ENCODE data around the gene INO80E.
"Not testable (repeated sequence)": the region's sequence is repeated elsewhere in the genome, so short reads cannot be mapped to it uniquely, and the experiment has no call there.

Gene INO80E

GRCh38 chr16:29995911-29996765, at the start of gene INO80E:
INO80E (plus strand) TSS chr16:29996241; CDS start chr16:29996311, 70 bp downstream.
- H3K4me1 Mint-ChIP-seq (ENCODE audit: low read depth), result peaks cover 29% of the 10 kb centered on the region
- no peaks in the 10 kb centered on the region for H3K9me3 Mint-ChIP-seq
- H3K36me3 Mint-ChIP-seq (ENCODE audit: low read depth), result peaks cover 30% of the 10 kb centered on the region
- peak within 1 kb of the TSS; percentile 99 for H3K4me3 Mint-ChIP-seq
- no peaks in the 10 kb centered on the region for H3K27me3 Mint-ChIP-seq (ENCODE audit: low read depth)
- peak within 1 kb of the TSS; percentile 98 for H3K27ac Mint-ChIP-seq

DNA sequence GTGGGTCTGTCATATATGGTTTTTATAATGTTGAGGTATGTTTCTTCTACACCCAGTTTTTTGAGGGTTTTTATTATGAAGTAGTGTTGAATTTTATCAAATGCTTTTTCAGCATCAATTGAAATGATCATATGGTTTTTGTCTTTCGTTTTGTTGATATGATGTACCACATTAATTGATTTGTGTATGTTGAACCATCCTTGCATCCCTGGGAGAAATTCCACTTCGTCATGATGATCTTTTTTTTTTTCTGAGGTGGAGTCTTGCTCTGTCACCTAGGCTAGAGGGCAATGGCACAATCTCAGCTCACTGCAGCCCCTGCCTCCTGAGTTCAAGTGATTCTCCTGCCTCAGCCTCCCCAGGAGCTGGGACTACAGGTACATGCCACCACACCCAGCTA, 48.1 kb upstream of the INO80E start:
- Mint-ChIP-seq H3K4me1 (ENCODE audit: low read depth) (no peaks in the 10 kb centered on the region), H3K4me3 (no peak overlapping the region), H3K36me3 (ENCODE audit: low read depth) (no peaks in the 10 kb centered on the region), H3K27ac (no peak overlapping the region), H3K27me3 (ENCODE audit: low read depth) (peaks cover 6% of the 10 kb centered on the region), H3K9me3 (peaks cover 10% of the 10 kb centered on the region)

- H3K27me3 Mint-ChIP-seq (ENCODE audit: low read depth), result peaks cover 6% of the 10 kb centered on the region
- H3K27ac Mint-ChIP-seq, result no peak overlapping the region
- no peaks in the 10 kb centered on the region for H3K36me3 Mint-ChIP-seq (ENCODE audit: low read depth)
- peaks cover 10% of the 10 kb centered on the region for H3K9me3 Mint-ChIP-seq
- no peaks in the 10 kb centered on the region for H3K4me1 Mint-ChIP-seq (ENCODE audit: low read depth)
- H3K4me3 Mint-ChIP-seq, result no peak overlapping the region
Measured at GRCh38 chr16:29950806-29951461, 45.1 kb upstream of the INO80E start.

DNA sequence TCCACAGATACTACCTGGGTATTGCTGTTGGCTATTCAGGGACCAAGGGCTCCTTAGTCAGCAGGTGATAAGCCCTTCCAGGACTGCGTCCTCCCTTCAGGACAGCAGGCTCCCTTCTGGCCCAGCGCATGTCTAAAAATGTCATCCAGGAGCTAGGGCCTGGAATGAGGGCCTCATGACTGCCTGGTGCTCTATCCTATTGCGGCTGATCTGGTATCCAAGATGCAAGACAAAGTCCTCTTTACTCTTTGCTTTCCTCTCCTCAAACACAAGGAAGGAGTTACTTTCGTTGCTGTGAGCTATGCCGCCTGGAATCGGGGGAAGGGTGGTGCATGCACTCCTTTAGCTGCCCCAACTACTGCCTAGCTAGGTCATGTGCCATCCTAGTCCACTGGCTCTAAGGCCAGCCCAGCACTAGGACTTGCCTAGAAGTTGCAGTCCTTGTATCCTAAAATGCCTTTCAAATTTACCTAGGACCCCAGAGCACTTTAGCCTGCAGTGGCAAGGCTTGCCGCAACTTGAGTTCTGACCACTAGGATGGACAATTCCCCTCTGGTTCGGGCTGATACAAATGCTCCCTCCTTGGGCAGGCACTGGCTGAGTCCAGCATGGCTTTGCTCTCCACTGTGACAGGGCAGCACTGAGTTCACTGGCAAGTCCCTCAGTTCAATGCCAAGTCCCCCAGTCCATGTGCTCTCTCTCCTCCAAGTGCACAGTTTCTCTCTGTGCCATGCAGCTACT, 44.2 kb upstream of the INO80E start:
- Mint-ChIP-seq H3K36me3 (ENCODE audit: low read depth) (no peaks in the 10 kb centered on the region), H3K4me3 (no peak overlapping the region), H3K27me3 (ENCODE audit: low read depth) (peaks cover 6% of the 10 kb centered on the region), H3K9me3 (peaks cover 10% of the 10 kb centered on the region), H3K27ac (no peak overlapping the region), H3K4me1 (ENCODE audit: low read depth) (no peaks in the 10 kb centered on the region)

- H3K4me3 Mint-ChIP-seq, result no peak overlapping the region
- H3K27me3 Mint-ChIP-seq (ENCODE audit: low read depth), result peaks cover 6% of the 10 kb centered on the region
- H3K36me3 Mint-ChIP-seq (ENCODE audit: low read depth), result peaks cover 2% of the 10 kb centered on the region
- no peaks in the 10 kb centered on the region for H3K9me3 Mint-ChIP-seq
- H3K4me1 Mint-ChIP-seq (ENCODE audit: low read depth), result peaks cover 17% of the 10 kb centered on the region
- no peak overlapping the region for H3K27ac Mint-ChIP-seq
Measured at GRCh38 chr16:29958756-29959155, 37.3 kb upstream of the INO80E start.

DNA sequence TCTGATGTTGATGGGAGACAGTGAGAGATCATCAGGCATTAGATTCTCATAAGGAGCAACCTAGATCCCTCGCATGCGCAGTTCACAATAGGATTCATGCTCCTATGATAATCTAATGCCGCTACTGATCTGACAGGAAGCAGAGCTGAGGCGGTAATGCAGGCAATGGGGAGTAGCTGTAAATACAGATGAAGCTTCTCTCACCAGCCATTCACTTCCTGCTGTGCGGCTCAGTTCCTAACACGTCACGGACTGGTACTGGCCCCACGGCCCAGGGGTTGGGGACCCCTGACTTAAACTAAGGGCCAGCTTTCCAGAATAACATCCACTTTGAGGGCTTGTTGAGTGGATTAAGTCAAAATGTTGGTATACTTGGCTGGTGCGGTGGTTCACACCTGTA, 36.7 kb upstream of the INO80E start:
- H3K4me3 Mint-ChIP-seq, result no peak overlapping the region

DNA sequence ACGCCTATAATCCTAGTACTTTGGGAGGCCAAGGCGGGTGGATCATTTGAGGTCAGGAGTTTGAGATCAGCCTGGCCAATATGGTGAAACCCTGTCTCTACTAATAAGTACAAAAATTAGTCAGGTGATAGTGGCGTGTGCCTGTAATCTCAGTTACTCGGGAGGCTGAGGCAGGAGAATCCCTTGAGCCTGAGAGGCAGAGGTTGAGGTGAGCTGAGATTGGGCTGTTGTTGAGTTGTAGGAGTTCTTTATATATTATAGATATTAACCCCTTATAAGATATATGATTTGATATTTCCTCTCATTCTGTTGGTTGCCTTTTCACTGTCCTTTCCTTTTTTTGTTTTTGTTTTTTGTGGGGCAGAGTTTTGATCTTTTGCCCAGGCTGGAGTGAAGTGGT, 36.2 kb upstream of the INO80E start:
- Mint-ChIP-seq H3K4me1 (ENCODE audit: low read depth) (peaks cover 17% of the 10 kb centered on the region), H3K4me3 (peak overlapping the region; percentile 9)
- H3K9me3 Mint-ChIP-seq; H3K36me3 Mint-ChIP-seq (ENCODE audit: low read depth); H3K27ac Mint-ChIP-seq; H3K27me3 Mint-ChIP-seq (ENCODE audit: low read depth): not testable (repeated sequence)

More for the DNA sequence above, 36.7 kb upstream of the INO80E start:
- peaks cover 17% of the 10 kb centered on the region for H3K4me1 Mint-ChIP-seq (ENCODE audit: low read depth)
- no peaks in the 10 kb centered on the region for H3K9me3 Mint-ChIP-seq
- H3K36me3 Mint-ChIP-seq (ENCODE audit: low read depth), result peaks cover 2% of the 10 kb centered on the region
- peaks cover 6% of the 10 kb centered on the region for H3K27me3 Mint-ChIP-seq (ENCODE audit: low read depth)
- no peak overlapping the region for H3K27ac Mint-ChIP-seq

- Mint-ChIP-seq H3K27ac (peak overlapping the region; percentile 81), H3K27me3 (ENCODE audit: low read depth) (no peaks in the 10 kb centered on the region), H3K36me3 (ENCODE audit: low read depth) (peaks cover 5% of the 10 kb centered on the region), H3K4me1 (ENCODE audit: low read depth) (peaks cover 17% of the 10 kb centered on the region), H3K9me3 (no peaks in the 10 kb centered on the region), H3K4me3 (peak overlapping the region; percentile 81)
Measured at GRCh38 chr16:29961127-29961478, 34.9 kb upstream of the INO80E start.

DNA sequence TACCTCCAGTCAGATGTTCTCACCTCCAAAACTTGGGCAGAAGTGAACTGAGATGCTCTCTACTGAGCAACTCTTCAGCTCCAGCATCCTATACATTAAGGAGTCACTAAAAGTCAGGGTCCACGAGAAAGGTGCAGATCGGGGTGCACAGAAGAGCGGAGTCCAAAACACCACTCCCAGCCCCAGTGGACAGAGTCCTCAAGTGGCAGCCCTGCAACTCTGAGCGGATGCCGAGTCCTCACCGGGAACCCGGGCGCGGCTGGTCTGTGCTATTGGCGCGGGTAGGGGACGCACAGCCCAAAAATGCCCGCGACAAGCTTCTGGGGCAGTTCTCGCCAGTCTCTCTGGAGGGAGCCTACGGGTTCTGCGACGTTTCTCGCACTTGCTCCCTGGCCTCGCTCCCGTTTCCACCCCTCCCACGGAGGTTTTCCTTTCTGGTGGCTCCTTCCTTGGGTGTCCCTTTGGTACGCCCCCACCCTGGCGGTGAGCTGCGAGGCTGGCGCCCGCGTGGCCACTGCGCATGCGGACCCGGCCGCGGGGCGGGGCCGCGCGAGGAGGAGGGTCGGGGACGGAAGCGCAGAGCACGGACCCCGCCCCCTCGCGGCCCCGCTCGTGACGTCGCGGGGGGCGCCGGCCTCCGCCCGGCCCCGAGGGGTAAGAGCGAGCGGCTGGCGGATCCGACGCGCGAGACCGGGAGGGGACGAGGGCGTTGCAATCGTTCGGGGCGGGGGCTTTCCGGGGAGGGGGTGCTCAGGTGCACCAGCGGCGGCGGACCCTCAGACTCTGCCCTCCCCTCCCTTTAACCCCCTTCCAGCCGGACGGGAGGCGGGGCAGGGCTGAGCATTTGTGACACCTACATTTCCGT, 34.3 kb upstream of the INO80E start, which contains the start of gene TMEM219:
TSS of gene TMEM219 (plus strand) at position 601 of the 865 bp plus-strand sequence. CDS start 1,065 bp downstream, outside the sequence.
- H3K27ac Mint-ChIP-seq, result peak within 1 kb of the TSS; percentile 85
- peaks cover 17% of the 10 kb centered on the region for H3K4me1 Mint-ChIP-seq (ENCODE audit: low read depth)

DNA sequence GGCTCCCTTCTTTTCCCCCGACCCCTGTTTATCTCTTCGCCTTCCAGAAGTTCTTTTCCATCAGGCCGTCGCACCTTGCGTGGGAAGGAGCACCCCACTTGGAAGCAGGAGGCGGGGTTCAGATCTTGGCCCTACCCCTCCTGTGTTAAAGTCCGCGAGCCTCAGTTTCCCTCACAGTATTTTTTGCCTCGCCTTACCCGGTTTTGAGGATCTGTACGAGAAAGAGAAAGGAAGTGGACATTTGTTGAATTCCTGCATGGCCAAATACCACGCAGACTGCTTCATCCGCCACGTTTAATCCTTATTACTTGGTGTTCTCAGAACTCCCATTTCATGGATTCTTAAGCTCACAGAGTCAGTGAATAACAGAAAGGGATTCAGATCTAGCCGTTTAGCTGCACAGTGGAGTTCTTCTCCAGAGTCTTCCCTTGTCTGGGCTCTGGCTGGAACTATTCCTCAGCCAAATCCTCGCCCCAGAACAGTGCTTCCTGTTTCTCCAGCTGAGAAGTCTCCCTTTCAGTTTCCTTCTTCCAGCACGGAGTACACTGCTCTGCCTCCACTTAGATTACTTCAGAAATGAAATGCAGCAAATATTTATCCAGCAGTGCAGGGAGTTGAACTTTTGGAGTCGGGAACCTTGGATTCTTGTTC, 33.6 kb upstream of the INO80E start:
- Mint-ChIP-seq H3K27me3 (ENCODE audit: low read depth) (no peaks in the 10 kb centered on the region), H3K4me3 (peak overlapping the region; percentile 86), H3K9me3 (no peaks in the 10 kb centered on the region), H3K36me3 (ENCODE audit: low read depth) (peaks cover 5% of the 10 kb centered on the region), H3K4me1 (ENCODE audit: low read depth) (peaks cover 17% of the 10 kb centered on the region), H3K27ac (peak overlapping the region; percentile 85)

More for the DNA sequence above, 34.3 kb upstream of the INO80E start, which contains the start of gene TMEM219:
- peak within 1 kb of the TSS; percentile 86 for H3K4me3 Mint-ChIP-seq
- no peaks in the 10 kb centered on the region for H3K9me3 Mint-ChIP-seq
- no peaks in the 10 kb centered on the region for H3K27me3 Mint-ChIP-seq (ENCODE audit: low read depth)
- peaks cover 5% of the 10 kb centered on the region for H3K36me3 Mint-ChIP-seq (ENCODE audit: low read depth)

DNA sequence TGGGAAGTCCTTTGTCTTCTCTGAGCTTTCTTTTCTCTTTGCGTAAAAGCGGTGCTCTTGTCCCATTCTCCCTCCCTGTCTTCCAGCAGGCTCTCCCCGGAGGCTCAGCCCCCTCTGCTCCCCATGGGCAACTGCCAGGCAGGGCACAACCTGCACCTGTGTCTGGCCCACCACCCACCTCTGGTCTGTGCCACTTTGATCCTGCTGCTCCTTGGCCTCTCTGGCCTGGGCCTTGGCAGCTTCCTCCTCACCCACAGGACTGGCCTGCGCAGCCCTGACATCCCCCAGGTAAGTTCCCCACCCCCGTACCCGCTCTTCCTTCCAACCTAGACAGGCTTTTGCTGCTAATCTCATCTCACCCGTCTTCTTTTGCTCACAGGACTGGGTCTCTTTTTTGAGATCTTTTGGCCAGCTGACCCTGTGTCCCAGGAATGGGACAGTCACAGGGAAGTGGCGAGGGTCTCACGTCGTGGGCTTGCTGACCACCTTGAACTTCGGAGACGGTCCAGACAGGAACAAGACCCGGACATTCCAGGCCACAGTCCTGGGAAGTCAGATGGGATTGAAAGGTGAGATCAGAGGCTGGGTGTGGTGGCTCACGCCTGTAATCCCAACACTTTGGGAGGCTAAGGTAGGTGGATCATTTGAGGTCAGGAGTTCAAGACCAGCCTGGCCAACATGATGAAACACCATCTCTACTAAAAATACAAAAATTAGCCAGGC, 32.9 kb upstream of the INO80E start:
- H3K4me3 Mint-ChIP-seq, result peak overlapping the region; percentile 86
- H3K27ac Mint-ChIP-seq, result peak overlapping the region; percentile 24

DNA sequence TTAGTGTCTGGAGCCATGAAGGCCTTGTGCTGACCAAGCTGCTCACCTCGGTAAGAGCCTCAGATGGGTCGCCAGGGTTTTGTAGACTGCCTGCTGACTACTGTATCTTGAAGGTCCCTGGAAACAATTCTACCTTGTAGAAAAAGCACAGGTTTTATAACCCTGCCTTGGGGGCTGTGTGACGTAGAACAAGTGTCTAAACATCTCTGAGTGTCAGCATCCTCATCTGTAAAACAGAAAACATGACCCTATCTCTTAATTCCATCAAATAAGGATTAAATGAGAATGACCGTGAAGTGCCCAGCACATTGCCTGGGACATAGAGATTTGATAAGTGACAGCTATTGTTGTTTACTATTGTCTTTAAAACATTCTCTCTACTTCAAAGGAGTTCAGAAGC, 27.8 kb upstream of the INO80E start:
- no peaks in the 10 kb centered on the region for H3K27me3 Mint-ChIP-seq (ENCODE audit: low read depth)
- H3K27ac Mint-ChIP-seq, result no peak overlapping the region
- H3K9me3 Mint-ChIP-seq, result no peaks in the 10 kb centered on the region
- peaks cover 7% of the 10 kb centered on the region for H3K4me1 Mint-ChIP-seq (ENCODE audit: low read depth)
- peaks cover 18% of the 10 kb centered on the region for H3K36me3 Mint-ChIP-seq (ENCODE audit: low read depth)
- no peak overlapping the region for H3K4me3 Mint-ChIP-seq

More for the DNA sequence above, 32.9 kb upstream of the INO80E start:
- H3K9me3 Mint-ChIP-seq, result no peaks in the 10 kb centered on the region
- H3K36me3 Mint-ChIP-seq (ENCODE audit: low read depth), result peaks cover 6% of the 10 kb centered on the region
- H3K4me1 Mint-ChIP-seq (ENCODE audit: low read depth), result peaks cover 17% of the 10 kb centered on the region
- no peaks in the 10 kb centered on the region for H3K27me3 Mint-ChIP-seq (ENCODE audit: low read depth)

GRCh38 chr16:29971304-29971703, 24.7 kb upstream of the INO80E start:
- Mint-ChIP-seq H3K4me3 (no peak overlapping the region), H3K27me3 (ENCODE audit: low read depth) (no peaks in the 10 kb centered on the region), H3K4me1 (ENCODE audit: low read depth) (peaks cover 25% of the 10 kb centered on the region), H3K36me3 (ENCODE audit: low read depth) (peaks cover 14% of the 10 kb centered on the region), H3K27ac (no peak overlapping the region), H3K9me3 (no peaks in the 10 kb centered on the region)

Data from T-helper 1 cell treated with Interleukin-12 subunit alpha and Interleukin-12 subunit beta and Interleukin-4 antibody, amounts not matched to agents 30 μg/mL and 1 μg/mL, for 36 hours (primary cell).